Adipocyte (in vitro differentiated cells): ENCODE data around the gene TFF2.

Source experiments
- DNase-seq: peaks from one replicate; pipeline ENCODE4 v3.0.0-alpha.2; 2015; ENCODE audit warnings: low read depth
- H3K27me3 ChIP-seq: replicated peaks from 2 replicates; pipeline ENCODE4 v1.7.0; 2013; ENCODE audit warnings: mild to moderate bottlenecking, low read length, moderate library complexity; ENCODE audit not compliant: control insufficient read depth, insufficient read depth
- H3K36me3 ChIP-seq: 2 replicates; pipeline ENCODE4 v1.7.0; 2013; ENCODE audit warnings: low read length, mild to moderate bottlenecking, moderate library complexity; ENCODE audit not compliant: control insufficient read depth, insufficient read depth, severe bottlenecking
- H3K4me1 ChIP-seq: 2 replicates; pipeline ENCODE4 v1.7.0; 2013; ENCODE audit warnings: mild to moderate bottlenecking, low read length, moderate library complexity; ENCODE audit not compliant: control insufficient read depth, insufficient read depth
- H3K4me3 ChIP-seq: 2 replicates; pipeline ENCODE4 v1.7.0; 2013; ENCODE audit warnings: mild to moderate bottlenecking, low read length, moderate library complexity
- H3K9ac ChIP-seq: 2 replicates; pipeline ENCODE4 v1.7.0; 2013; ENCODE audit warnings: mild to moderate bottlenecking, low read length, moderate library complexity
- H3K9me3 ChIP-seq: 2 replicates; pipeline ENCODE4 v1.7.0; 2013; ENCODE audit warnings: mild to moderate bottlenecking, low read length, moderate library complexity; ENCODE audit not compliant: control insufficient read depth

The TFF2 gene

DNA sequence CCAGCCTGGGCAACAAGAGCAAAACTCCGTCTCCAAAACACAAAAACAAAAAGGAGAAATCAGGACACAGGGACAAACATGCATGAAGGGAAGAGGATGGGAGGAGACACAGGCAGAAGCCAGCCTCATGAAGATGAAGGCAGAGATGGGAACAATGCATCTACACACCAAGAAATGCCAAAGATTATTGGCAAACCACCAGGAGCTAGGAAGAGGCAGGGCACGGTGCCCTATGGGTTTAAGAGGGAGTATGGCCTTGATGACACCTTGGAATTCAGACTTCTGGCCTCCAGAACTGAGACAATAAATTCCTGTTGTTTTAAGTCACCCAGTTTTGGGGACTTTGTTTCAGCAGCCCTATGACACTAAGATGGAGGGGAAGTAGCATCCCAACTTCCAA, 39.9 kb upstream of the TFF2 start:
- H3K9ac ChIP-seq: no peak overlapping the region
- H3K27me3 ChIP-seq: peaks cover 66% of the 10 kb centered on the region
- no peaks in the 10 kb centered on the region for H3K4me1 ChIP-seq
- no peak for DNase-seq
- no peak overlapping the region for H3K4me3 ChIP-seq
- no peaks in the 10 kb centered on the region for H3K36me3 ChIP-seq
- no peaks in the 10 kb centered on the region for H3K9me3 ChIP-seq

- H3K4me1 ChIP-seq: no peaks in the 10 kb centered on the region
- no peak for DNase-seq
- H3K36me3 ChIP-seq: no peaks in the 10 kb centered on the region
- no peak overlapping the region for H3K4me3 ChIP-seq
- H3K9ac ChIP-seq: no peak overlapping the region
- peaks cover 64% of the 10 kb centered on the region for H3K27me3 ChIP-seq
- no peaks in the 10 kb centered on the region for H3K9me3 ChIP-seq
Observed at GRCh38 chr21:42390193-42390592, 39.4 kb upstream of the TFF2 start.

GRCh38 chr21:42389449-42389835, 38.6 kb upstream of the TFF2 start:
- no peaks in the 10 kb centered on the region for H3K4me1 ChIP-seq
- no peak overlapping the region for H3K9ac ChIP-seq
- no peaks in the 10 kb centered on the region for H3K9me3 ChIP-seq
- peaks cover 60% of the 10 kb centered on the region for H3K27me3 ChIP-seq
- no peak overlapping the region for H3K4me3 ChIP-seq
- DNase-seq: no peak
- H3K36me3 ChIP-seq: no peaks in the 10 kb centered on the region

DNA sequence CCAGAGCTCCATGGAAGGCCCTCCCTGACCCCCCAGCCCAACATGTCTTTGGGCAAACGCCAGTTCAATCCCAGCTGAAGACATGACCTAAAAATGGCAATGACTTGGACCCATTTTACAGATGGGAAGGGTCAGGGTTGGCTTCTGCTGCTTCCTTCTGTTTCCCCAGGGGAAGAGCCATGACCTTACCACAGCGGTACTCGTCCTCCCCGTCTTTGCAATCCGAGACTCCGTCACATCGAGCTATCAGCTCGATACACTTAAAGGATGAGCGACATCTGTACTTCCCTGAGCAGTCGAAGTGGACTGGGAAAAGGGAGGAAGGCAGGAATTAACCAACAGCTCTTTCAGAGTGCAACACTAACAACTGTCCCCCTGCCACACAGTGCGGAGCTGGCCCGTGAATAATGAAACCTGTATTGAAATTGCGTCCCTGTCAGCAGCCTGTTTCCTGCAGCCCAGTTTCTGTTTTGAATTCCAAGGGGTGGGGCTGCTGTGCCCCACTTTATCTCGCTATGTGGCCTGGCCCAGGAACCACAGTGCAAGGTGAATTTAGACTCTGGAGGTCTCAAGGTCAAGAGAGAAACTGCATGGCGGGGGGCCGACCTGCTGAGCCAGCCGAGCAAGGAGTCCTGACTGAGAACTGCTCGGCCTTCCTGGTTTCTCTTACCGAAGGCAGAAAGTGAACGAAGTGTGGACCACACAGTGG, 38.1 kb upstream of the TFF2 start:
- DNase-seq: no peak
- no peak overlapping the region for H3K4me3 ChIP-seq
- no peaks in the 10 kb centered on the region for H3K36me3 ChIP-seq
- H3K9me3 ChIP-seq: no peaks in the 10 kb centered on the region
- no peak overlapping the region for H3K9ac ChIP-seq
- H3K4me1 ChIP-seq: no peaks in the 10 kb centered on the region
- H3K27me3 ChIP-seq: peaks cover 60% of the 10 kb centered on the region

GRCh38 chr21:42387843-42388340, 37.1 kb upstream of the TFF2 start:
- no peaks in the 10 kb centered on the region for H3K36me3 ChIP-seq
- no peak overlapping the region for H3K9ac ChIP-seq
- DNase-seq: no peak
- H3K4me1 ChIP-seq: no peaks in the 10 kb centered on the region
- no peak overlapping the region for H3K4me3 ChIP-seq
- H3K9me3 ChIP-seq: no peaks in the 10 kb centered on the region
- H3K27me3 ChIP-seq: peaks cover 64% of the 10 kb centered on the region

GRCh38 chr21:42387164-42387563, 36.4 kb upstream of the TFF2 start:
- no peaks in the 10 kb centered on the region for H3K4me1 ChIP-seq
- no peak overlapping the region for H3K9ac ChIP-seq
- no peak overlapping the region for H3K4me3 ChIP-seq
- peaks cover 64% of the 10 kb centered on the region for H3K27me3 ChIP-seq
- H3K9me3 ChIP-seq: no peaks in the 10 kb centered on the region
- DNase-seq: no peak
- H3K36me3 ChIP-seq: no peaks in the 10 kb centered on the region

DNA sequence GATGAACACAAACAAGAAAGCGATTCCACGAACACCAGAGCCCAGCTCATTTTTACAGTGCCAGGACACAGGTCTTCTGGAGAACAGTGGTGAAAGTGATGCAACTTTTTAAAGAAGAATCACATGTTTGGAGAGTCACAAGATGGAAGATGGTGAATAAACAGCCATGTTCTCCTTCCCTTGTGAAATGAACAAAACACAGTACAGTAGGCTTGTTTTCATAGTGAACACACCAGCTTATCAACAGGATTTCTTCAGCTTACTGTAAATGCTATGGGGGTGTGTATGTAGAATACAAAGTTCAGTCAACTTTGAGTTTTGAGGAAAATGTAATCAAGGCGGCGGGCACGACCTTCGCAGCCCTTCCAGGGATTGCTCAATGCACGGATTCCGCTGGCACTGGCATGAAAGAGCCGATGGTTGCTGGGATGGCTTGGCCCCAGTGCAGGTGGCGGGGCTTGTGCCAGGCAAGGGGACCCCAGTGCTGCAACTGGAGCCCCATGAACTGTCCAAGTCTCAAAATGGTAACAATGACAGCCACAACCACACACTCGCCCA, 35.3 kb upstream of the TFF2 start:
- Histone ChIP-seq H3K4me3 (no peak overlapping the region), H3K9me3 (no peaks in the 10 kb centered on the region), H3K4me1 (no peaks in the 10 kb centered on the region)

GRCh38 chr21:42385619-42386018, 34.8 kb upstream of the TFF2 start:
- Histone ChIP-seq H3K9me3 (no peaks in the 10 kb centered on the region), H3K4me1 (no peaks in the 10 kb centered on the region), H3K9ac (no peak overlapping the region), H3K36me3 (no peaks in the 10 kb centered on the region), H3K27me3 (peaks cover 52% of the 10 kb centered on the region), H3K4me3 (no peak overlapping the region)
- DNase-seq: no peak

More for the DNA sequence above, 35.3 kb upstream of the TFF2 start:
- peaks cover 57% of the 10 kb centered on the region for H3K27me3 ChIP-seq
- H3K36me3 ChIP-seq: no peaks in the 10 kb centered on the region
- no peak overlapping the region for H3K9ac ChIP-seq
- no peak for DNase-seq

GRCh38 chr21:42384989-42385388, 34.2 kb upstream of the TFF2 start:
- Histone ChIP-seq H3K9me3 (no peaks in the 10 kb centered on the region), H3K9ac (no peak overlapping the region), H3K27me3 (peaks cover 55% of the 10 kb centered on the region), H3K4me1 (no peaks in the 10 kb centered on the region), H3K4me3 (no peak overlapping the region), H3K36me3 (no peaks in the 10 kb centered on the region)
- no peak for DNase-seq

- peaks cover 55% of the 10 kb centered on the region for H3K27me3 ChIP-seq
- H3K9me3 ChIP-seq: no peaks in the 10 kb centered on the region
- no peaks in the 10 kb centered on the region for H3K4me1 ChIP-seq
- no peak overlapping the region for H3K9ac ChIP-seq
- H3K36me3 ChIP-seq: no peaks in the 10 kb centered on the region
- no peak for DNase-seq
- H3K4me3 ChIP-seq: no peak overlapping the region
Observed at GRCh38 chr21:42384156-42384945, 33.6 kb upstream of the TFF2 start.

- Histone ChIP-seq H3K9me3 (no peaks in the 10 kb centered on the region), H3K9ac (no peak overlapping the region), H3K27me3 (peaks cover 49% of the 10 kb centered on the region), H3K36me3 (no peaks in the 10 kb centered on the region), H3K4me1 (no peaks in the 10 kb centered on the region), H3K4me3 (no peak overlapping the region)
- DNase-seq: no peak
Observed at GRCh38 chr21:42383331-42383730, 32.5 kb upstream of the TFF2 start.
